Measurements from ENCODE around the gene SCUBE3.

DNA sequence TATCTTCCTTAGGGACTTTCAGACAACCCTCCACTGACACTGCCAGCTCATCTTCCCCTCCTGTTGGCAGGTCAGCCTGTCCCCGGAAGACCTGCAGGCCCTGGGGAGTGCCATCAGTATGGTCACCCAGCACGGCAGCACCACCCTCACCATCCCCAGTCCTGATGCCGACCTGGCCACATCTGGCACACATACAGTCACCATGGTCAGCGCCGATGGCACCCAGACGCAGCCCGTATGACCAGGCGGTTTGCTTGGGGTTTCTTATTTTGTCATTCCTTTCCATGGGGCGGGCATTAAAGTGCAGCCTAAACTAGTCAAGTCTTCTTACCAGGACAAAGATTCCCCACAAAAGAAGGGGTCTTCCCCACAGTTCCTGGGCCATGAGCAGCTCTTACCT is 79.9 kb downstream of the SCUBE3 start:
- TF ChIP-seq, protein P1, sequence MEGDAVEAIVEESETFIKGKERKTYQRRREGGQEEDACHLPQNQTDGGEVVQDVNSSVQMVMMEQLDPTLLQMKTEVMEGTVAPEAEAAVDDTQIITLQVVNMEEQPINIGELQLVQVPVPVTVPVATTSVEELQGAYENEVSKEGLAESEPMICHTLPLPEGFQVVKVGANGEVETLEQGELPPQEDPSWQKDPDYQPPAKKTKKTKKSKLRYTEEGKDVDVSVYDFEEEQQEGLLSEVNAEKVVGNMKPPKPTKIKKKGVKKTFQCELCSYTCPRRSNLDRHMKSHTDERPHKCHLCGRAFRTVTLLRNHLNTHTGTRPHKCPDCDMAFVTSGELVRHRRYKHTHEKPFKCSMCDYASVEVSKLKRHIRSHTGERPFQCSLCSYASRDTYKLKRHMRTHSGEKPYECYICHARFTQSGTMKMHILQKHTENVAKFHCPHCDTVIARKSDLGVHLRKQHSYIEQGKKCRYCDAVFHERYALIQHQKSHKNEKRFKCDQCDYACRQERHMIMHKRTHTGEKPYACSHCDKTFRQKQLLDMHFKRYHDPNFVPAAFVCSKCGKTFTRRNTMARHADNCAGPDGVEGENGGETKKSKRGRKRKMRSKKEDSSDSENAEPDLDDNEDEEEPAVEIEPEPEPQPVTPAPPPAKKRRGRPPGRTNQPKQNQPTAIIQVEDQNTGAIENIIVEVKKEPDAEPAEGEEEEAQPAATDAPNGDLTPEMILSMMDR (IDR thresholded peaks at IDR 0.05; ENCODE audit: insufficient read depth, low read length): no peak
- no peak for TF ChIP-seq POLR2AphosphoS5 (IDR thresholded peaks at IDR 0.05; ENCODE audit: low read depth)

All from HL-60 (cell line).